Nephron (organoid): ENCODE data around the gene TNIK.
A peak's percentile ranks its signal among the peaks of the same experiment; 100 is the strongest.

Experiments used
- H3K27ac Mint-ChIP-seq, 3 experiments: 2 replicates each; pipeline ENCODE4 v1.8.0; 2020; ENCODE audit warnings: mixed read lengths in 3 of 3, mild to moderate bottlenecking in 2 of 3, moderate library complexity in 1 of 3
- H3K27me3 Mint-ChIP-seq: 2 replicates; pipeline ENCODE4 v1.8.0; 2021; ENCODE audit warnings: low read depth, mild to moderate bottlenecking, moderate library complexity, mixed read lengths
- H3K36me3 Mint-ChIP-seq: 2 replicates; pipeline ENCODE4 v1.8.0; 2020; ENCODE audit warnings: low read depth, mixed read lengths
- H3K4me1 Mint-ChIP-seq: 2 replicates; pipeline ENCODE4 v1.8.0; 2020; ENCODE audit warnings: mixed read lengths
- H3K4me3 Mint-ChIP-seq, 3 experiments: 2 replicates each; pipeline ENCODE4 v1.8.0; 2020; ENCODE audit warnings: mild to moderate bottlenecking in 3 of 3, mixed read lengths in 3 of 3, moderate library complexity in 2 of 3
- H3K9me3 Mint-ChIP-seq: 2 replicates; pipeline ENCODE4 v1.8.0; 2020; ENCODE audit warnings: mixed read lengths
- TF ChIP-seq, protein P1 (sequence below), 3 experiments: fragments of 200-600 bp; sonication (generic); IDR thresholded peaks; one replicate each; pipeline ENCODE4 v1.5.0; 2021; ENCODE audit warnings: antibody characterized with exemption in 3 of 3; ENCODE audit not compliant: unreplicated experiment in 3 of 3

TNIK gene

DNA sequence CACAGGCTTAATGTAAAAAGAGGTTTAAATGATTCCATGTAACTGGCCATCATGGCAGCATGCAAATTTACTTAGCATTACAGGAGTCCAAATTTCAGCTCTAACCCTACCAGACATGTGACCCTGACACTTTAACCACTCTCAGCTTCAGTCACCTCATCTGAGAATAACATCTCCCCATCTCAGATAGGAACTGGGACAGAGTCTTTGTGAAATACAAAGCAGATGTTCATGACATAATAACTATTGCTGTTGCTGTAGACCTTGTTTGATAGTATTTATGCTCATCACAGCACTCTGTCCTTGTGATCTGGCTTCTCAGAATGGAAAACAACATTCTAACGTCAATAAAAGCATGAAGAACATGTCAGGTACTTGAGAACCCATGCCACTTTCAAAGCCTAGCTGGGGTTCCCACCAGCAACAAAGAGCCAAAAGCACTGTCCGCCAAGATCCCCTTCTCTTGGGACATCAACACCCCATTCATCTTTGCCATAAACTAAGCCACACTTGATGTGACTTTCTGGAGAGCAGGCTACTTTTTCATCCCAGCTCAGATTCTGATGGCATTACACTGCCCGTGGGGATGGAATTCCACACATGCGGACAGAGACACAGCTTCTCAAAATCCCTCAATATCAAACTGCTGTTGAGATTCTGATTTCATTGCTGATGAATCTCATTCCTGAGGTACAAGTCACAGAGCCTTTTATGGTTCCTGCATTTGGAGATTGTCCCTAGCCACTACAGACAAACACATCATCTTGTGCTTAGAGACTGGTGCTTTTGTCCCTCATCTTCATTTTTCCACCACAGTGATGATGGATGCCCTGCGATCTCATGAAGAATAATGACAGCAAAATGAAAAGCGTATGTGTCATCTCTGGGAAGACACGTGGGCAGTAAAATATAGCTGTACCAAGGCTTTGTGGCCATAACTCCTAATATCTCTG is 202.7 kb downstream of the TNIK start:
- TF ChIP-seq, protein P1, sequence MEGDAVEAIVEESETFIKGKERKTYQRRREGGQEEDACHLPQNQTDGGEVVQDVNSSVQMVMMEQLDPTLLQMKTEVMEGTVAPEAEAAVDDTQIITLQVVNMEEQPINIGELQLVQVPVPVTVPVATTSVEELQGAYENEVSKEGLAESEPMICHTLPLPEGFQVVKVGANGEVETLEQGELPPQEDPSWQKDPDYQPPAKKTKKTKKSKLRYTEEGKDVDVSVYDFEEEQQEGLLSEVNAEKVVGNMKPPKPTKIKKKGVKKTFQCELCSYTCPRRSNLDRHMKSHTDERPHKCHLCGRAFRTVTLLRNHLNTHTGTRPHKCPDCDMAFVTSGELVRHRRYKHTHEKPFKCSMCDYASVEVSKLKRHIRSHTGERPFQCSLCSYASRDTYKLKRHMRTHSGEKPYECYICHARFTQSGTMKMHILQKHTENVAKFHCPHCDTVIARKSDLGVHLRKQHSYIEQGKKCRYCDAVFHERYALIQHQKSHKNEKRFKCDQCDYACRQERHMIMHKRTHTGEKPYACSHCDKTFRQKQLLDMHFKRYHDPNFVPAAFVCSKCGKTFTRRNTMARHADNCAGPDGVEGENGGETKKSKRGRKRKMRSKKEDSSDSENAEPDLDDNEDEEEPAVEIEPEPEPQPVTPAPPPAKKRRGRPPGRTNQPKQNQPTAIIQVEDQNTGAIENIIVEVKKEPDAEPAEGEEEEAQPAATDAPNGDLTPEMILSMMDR (IDR thresholded peaks at IDR 0.05; ENCODE audit: unreplicated experiment in 3 of 3): no peak
- Mint-ChIP-seq H3K27ac (peak overlapping the region in 2 of 3 experiments; percentile 58 to 65), H3K27me3 (no peaks in the 10 kb centered on the region), H3K9me3 (no peaks in the 10 kb centered on the region), H3K36me3 (no peaks in the 10 kb centered on the region), H3K4me1 (peaks cover 40% of the 10 kb centered on the region), H3K4me3 (no peak overlapping the region)

DNA sequence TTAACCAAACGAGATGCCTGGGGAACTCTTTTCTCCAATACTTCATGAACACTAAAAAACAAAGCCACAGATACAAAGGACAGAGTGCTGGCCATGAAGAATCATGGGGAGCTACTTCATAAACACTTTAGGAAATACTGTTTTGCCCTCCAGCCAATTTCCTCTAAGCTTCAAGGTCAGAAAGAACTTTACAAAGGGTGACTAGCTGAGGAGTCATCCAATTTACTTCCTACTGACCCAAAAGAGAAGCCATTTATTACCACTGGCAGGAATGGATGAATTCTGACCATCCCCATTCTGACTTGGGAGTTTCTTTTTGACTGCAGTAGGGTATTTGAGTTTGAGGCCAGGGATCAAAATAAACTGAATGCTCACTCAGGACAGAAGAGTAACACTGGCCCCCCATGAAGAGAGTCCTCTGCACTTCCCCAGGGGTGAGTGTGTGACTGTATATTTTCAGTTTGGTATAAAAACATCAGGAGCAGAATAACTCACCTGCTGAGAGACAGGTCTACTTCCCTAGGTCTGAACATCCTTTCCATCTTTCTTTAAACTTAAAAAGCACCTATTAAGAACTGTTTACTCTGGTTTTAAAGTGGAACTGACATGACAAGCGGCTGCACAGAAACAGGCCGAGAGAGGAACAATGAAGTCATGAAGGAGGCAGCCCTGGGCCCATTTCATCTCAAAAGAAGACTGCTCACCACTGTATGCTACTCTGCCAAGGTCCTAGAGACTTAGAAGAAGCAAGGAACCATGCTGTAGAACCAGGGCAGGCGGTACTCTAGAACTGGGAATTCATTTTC is 203.6 kb downstream of the TNIK start:
- Mint-ChIP-seq H3K27me3 (no peaks in the 10 kb centered on the region), H3K4me3 (no peak overlapping the region), H3K4me1 (peaks cover 40% of the 10 kb centered on the region), H3K27ac (no peak overlapping the region), H3K36me3 (no peaks in the 10 kb centered on the region), H3K9me3 (no peaks in the 10 kb centered on the region)
- TF ChIP-seq, protein P1 (IDR thresholded peaks at IDR 0.05; ENCODE audit: unreplicated experiment in 3 of 3): no peak

DNA sequence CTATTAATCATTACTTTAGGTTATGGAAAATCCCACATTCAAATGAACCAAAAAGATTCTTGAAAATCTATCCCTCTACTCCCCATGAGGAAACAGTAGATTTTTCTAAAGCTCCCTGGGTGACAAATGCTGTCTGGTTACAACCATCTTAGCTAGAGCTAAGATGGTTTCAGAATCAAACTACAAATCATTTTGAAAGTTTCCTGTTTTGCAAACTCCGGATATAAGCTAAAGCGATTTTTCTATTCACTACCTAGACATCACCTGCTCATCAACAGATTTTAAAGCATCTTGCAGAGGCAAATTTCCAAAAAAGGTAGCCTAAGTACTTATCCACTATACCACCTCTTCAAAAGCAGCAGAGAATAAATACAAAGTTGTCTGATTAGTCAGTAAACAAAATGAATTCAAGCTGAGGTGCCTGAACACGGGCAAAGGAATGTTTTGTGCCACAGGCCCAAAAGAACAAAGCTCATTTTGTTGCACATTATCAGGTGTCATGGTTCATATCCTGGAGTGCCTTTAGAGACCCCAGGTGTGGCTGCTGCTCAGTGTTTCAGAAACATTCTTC is 204.9 kb downstream of the TNIK start:
- TF ChIP-seq, protein P1 (IDR thresholded peaks at IDR 0.05; ENCODE audit: unreplicated experiment in 3 of 3): no peak
- no peaks in the 10 kb centered on the region for H3K36me3 Mint-ChIP-seq
- H3K4me3 Mint-ChIP-seq: no peak overlapping the region
- peak overlapping the region; percentile 55 to 77 (median 75) for H3K27ac Mint-ChIP-seq
- H3K9me3 Mint-ChIP-seq: no peaks in the 10 kb centered on the region
- peaks cover 40% of the 10 kb centered on the region for H3K4me1 Mint-ChIP-seq
- no peaks in the 10 kb centered on the region for H3K27me3 Mint-ChIP-seq

DNA sequence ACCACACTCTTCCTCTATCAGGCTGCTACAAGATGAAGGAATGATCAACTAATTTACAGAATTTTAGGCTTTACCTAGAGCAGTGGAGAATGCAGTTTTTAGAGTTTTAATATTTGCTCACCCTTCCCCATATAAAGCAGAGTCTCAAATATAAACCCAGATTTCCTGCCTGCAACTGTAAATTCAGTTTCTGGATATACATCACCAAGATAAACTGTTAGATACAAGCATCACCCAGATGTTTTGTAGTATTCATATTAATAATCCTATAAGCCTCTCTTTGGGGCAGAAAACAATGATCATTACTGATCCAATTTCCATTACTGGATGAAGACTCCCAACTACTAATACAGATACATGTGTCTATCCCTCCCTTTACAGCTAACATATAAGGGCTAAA is 205.9 kb downstream of the TNIK start:
- H3K4me3 Mint-ChIP-seq: no peak overlapping the region
- no peaks in the 10 kb centered on the region for H3K27me3 Mint-ChIP-seq
- peaks cover 35% of the 10 kb centered on the region for H3K4me1 Mint-ChIP-seq
- TF ChIP-seq, protein P1 (IDR thresholded peaks at IDR 0.05; ENCODE audit: unreplicated experiment in 3 of 3): no peak
- no peaks in the 10 kb centered on the region for H3K9me3 Mint-ChIP-seq
- peak overlapping the region in 2 of 3 experiments; percentile 8 to 36 for H3K27ac Mint-ChIP-seq
- no peaks in the 10 kb centered on the region for H3K36me3 Mint-ChIP-seq

DNA sequence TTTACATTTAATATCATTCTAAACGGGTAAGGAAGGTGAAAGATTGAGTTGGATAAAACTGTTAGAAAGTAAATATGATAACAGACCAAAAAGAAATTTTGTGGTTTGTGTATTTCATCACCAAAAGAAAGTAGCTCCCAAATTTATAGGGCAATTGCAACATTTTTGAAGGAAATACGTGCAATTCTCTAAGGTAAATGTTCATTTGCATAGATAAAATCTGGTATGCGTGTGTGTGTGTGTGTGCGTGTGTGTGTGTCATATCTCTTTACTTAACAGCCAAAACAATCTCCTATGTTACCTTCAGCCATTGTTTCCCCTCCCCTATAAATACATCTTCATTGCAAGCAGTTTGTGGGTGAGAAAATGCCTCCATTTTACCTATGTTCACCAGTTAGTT is 208.4 kb downstream of the TNIK start:
- H3K27ac Mint-ChIP-seq: no peak overlapping the region

More for the DNA sequence above, 208.4 kb downstream of the TNIK start:
- H3K9me3 Mint-ChIP-seq: no peaks in the 10 kb centered on the region
- H3K36me3 Mint-ChIP-seq: no peaks in the 10 kb centered on the region
- TF ChIP-seq, protein P1 (IDR thresholded peaks at IDR 0.05; ENCODE audit: unreplicated experiment in 3 of 3): no peak
- no peaks in the 10 kb centered on the region for H3K27me3 Mint-ChIP-seq
- H3K4me1 Mint-ChIP-seq: peaks cover 16% of the 10 kb centered on the region
- no peak overlapping the region for H3K4me3 Mint-ChIP-seq
